Amniotic epithelial cell (primary cell): ENCODE data around the gene PLEKHA8.
A peak's percentile ranks its signal among the peaks of the same experiment; 100 is the strongest.

ENCODE experiments used
- DNase-seq: peaks from one replicate; pipeline ENCODE4 v3.0.0-alpha.2; 2010; ENCODE audit warnings: low read depth

The PLEKHA8 gene

DNA sequence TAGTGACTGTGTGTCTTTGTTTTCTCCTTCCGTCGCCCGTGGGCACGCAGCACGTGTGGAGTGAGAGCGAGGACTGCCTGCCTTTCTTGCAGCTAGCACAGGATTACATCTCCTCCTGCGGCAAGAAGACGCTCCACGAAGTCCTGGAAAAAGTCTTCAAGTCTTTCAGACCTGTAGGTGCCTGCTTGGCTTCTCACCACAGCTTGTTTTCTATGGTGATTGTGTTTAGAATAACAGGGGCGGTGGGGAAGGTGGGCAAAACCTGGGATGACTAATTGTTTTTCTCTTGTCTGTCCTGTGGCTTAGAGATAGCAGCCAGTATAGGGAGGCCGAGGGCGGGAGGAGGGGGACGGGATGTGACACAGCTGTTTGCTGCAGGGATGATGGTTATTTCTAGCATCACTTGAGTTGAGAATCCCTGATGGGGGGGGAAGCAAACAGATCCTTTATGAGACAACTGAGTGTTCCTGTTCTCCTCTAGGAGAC lies 118.0 kb downstream of the PLEKHA8 start:
- DNase-seq, result peak; percentile 40

DNA sequence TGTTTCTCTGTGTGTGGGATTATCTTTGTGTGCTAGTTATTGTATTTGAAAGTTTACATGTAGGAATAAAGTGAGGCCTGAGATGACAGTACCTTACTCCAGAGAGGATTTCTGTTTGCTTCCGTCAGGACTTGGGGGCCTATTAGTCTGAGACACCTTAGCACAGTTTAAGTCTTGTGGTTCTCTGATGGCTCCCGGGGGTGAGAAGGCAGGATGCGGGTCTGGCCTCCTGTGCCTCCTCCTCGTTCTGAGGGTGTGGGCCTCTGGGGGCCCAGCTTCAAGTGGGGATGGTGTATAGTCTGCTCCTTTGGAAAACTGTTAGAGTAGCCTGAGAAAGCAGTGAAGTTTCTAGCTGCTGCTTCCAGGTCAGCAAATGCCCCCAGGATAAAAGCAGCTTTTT lies 119.0 kb downstream of the PLEKHA8 start:
- DNase-seq, result no peak

DNA sequence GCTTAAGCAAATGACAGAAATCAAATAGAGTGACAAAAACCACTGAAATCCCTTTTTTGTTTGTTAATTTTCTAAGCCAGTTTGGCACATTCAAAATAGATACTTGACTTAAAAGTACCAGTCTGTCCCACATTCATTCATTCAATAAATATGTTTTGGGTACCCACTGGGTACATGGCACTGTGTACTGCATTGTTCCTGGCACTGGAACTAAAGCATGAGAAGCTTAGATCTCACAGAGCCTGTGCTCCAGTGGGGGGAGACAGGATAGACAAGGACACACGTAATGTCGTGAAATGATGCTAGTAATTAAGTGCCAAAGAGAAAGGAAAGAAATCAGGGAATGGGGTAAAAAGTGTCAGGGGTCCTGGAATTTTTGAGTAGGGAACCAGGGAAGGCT lies 119.6 kb downstream of the PLEKHA8 start:
- no peak for DNase-seq

DNA sequence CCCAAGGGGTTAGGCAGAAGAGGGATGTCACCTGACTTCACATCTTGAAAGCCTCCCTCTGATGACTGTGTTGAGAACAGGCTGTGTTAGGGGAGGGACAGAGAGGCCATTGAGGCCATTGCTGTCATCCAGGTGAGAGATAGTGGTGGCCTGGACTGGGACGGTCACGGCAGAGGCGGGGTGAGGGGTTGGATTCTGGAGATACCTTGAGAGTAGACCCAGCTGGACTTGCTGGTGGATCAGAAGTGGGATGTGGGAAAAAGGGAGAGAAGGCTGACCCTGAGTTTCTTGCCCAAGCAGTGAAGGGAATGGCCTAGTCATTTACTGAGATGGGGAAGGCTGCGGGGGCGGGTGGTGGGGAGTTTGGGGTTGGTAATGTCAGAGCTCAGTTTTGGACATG lies 120.2 kb downstream of the PLEKHA8 start:
- no peak for DNase-seq

DNA sequence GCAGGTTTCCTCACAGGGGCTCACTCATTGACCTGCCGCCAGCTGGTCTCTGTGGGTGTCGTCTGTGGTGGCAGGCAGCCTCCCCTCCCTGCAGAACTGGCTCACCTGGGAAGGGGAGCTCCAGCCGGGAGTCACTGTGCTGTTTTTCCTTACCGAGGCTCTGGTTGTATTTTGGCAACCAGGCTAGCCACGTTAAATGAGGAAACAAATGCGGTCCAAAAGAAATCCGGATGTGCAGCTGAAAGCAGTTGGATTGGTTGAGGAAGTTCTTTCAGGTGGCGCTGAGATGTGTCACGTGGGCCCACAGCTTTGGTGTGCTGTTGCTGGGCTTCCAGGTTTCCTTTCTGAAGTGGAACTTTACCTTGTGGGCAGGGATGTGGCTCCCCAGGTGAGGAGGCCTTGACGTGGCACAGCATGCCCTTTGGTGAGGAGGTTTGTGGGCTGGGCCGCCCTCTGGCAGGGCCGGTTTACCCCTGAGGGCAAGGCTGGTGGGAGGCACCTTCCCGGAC lies 120.8 kb downstream of the PLEKHA8 start:
- no peak for DNase-seq

DNA sequence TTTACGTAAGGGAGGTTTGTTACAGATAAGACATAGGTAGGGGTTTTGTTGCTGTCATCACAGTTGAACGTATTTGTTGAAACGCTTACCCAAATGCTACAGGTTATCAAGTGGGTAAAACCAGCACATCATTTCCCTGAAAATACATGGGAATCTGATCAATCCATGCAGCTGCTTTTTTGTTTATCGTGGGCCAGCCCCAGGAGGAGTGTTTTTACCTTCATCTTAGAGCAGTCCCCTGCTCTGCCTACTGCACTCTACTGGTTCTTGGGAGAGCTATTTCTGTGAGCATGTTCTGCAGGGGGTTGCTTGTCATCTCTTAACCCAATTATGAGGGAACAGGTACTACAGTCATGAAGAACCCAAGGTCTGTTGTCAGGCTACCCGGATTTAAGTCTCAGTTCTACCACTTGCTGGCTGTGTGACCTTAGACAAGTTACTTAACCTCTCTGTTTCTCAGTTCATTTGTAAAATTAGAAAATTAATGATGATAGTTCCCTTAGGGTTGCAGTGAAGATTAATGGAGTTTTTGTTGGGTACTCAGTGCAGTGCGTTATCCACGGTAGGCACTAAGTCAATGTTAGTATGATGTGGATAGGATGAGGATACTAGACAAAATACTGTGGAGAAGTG lies 121.5 kb downstream of the PLEKHA8 start:
- DNase-seq, result no peak

DNA sequence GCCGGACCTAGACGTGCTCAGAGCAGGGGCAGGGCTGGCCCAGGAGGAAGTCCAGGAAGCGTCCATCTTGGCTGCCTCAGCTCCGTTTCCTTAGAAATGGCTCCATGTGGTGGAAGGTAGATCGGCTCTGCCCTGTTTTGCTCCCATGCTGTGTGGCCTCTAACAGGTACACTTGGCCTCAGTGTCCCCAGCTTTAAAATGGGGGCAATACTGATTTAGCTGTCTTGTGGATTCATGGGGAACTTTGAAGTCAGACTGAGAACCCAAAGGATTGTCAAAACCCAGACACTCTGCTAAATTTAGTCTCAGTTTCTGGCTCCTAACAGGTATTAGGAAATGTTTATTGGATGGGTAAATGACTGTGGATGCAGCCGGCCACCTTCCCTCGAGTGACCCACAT lies 122.5 kb downstream of the PLEKHA8 start:
- DNase-seq, result no peak

DNA sequence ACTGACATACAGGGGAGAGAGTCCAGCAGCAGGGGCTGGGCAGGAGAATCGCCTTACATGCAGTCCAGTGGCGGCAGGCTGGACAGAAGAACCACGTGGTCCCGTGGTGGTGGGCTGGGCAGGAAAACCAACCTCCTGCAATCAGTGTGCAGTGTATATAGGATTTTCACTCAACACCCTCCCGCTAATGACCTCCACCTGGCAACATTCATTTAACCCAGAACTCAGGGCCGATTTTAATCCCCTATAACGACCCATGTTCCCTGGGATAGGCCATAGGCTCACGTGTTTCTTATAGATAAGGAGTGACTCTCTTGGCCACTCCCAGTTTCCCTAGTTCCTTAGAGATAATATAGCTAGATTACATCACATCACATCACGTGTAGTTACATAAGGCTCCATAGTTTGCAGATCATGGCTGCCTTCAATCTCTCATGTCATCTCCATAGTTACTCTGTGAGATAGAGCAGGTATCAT lies 125.9 kb downstream of the PLEKHA8 start:
- DNase-seq, result no peak

DNA sequence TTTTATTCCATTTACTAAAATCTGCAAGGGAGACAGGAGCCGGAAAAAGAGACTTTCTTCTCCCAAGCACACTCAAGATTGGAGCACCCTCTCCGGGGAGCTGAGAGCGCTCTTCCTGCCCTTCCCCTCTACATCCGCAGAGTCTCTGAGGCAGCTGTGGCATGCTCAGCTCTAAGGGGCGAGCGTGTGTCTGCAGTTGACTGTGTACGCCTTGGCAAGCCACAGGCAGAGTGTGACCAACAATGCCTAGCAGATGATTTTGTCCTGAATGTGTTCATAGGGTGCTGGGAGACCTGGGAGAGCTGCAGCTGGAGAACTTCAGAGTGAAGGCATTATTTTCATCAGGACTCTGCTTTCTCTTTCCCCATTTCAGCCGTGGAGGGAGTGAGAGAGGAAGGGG lies 127.3 kb downstream of the PLEKHA8 start:
- no peak for DNase-seq

DNA sequence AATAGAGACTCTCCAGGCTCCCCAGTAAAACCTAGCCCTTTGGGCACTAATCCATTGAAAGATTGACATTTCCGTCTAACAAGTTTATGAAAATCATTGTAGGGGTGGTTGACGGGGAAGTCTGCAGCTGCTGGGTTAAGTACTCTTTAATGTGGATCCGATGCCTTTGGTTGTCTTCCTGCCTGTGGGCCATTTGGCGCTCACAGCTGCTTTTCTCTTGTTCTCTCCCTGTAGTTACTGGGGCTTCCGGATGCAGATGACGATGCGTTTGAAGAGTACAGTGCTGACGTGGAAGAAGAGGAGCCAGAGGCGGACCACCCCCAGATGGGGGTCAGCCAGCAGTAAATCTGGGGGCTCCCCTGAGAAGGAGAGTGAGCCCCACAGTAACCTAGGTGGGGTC lies 129.0 kb downstream of the PLEKHA8 start:
- no peak for DNase-seq

DNA sequence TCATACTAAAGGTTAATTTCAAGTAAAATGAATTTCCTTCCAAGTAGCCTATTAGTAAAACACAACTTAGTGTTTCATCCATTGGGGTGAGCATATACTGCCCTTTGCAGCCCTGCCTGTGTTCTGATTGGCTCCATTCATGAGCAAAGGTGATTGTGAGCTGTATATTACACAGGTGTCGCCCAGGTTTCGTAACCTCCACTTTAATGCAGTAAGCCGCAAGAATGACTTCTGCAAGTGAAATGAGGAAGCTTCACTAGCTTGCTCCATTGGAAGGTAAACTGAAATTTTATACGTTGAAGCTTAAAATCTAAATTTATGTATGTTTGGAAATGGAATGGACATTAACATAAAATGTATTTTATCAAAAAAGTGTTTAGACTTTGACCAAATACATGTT lies 131.0 kb downstream of the PLEKHA8 start:
- DNase-seq, result no peak

DNA sequence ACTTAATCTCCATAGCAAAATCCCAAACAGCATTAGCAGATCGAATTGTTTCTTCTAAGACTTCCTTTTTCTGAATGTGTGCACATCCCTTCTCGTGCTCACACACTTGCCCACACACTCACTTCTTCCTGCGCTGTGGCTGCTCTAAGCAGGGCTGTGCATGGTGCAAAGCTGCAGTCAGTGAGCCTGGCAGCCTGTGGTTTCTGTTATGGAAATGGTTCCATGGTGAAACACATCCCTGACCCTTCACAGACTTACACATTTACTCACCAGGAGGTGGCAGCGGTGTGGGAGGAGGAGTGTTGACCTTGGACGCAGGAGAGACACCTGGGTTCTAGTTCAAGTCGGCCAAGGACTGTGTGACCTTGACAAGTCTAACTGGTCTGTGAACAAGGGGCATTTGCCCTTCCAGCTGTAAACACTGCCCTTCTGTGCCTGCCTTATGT lies 131.5 kb downstream of the PLEKHA8 start:
- peak; percentile 69 for DNase-seq

DNA sequence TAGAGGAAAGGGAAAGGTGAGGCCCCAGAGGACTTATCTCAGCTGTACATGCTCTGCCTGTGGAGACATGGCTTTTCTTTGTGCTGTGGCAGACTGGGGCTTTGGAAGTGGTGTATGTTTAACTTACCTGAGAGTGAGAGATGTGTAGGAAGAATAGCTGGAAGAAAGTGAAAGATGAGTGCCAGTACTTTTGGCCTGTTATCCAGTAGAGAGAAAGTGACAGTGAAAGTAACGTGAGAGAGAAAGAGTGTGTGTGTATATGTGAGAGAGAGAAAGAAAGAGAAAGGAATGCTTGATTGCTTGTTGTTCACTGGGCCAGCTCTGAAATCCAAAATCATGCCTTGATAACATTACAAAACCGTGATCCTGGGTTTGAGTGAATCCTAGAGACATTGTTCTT lies 132.1 kb downstream of the PLEKHA8 start:
- no peak for DNase-seq

DNA sequence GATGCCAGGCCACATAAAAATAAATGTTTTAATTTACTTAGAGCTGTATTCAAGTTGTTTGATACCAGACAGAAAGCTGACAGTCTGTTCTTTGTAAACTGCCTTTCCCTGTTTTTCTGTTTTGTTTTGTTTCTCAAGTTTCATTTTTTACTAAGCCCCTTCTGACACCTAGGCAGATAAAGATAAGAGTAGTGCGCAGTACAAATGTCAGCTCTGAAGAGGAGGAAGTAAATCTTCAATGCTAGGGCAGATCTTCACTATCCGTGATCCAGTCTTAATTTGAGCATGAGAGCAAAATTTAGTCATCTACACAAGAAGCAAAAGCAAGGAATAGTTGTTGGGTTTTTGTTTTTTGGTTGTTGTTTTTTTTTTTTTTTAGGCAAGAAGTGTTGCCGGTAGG lies 133.9 kb downstream of the PLEKHA8 start:
- peak; percentile 24 for DNase-seq

DNA sequence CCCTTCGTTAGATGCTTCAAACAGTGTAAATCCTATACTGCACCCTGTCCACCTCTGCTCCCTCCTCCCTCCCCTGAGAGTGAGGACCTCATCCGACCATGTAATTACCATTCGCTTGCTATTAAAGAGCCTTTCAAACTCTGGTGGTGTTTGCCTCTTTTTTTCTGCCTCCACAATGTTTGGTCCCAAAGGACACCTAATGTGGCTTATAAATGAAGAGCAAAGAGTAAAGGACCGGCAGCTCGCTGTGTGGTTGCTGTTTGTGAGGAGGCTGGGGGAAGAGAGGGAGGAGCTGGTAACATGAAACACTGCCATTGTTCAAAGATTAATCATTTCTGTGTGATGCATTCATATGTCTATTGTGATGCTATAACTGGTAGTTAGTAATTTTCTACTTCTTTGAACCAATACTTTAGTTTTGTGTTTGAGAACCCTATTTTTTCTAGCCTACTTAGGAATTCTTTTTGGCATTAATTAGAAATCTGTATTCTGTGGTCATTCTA lies 134.5 kb downstream of the PLEKHA8 start:
- DNase-seq, result peak; percentile 45

DNA sequence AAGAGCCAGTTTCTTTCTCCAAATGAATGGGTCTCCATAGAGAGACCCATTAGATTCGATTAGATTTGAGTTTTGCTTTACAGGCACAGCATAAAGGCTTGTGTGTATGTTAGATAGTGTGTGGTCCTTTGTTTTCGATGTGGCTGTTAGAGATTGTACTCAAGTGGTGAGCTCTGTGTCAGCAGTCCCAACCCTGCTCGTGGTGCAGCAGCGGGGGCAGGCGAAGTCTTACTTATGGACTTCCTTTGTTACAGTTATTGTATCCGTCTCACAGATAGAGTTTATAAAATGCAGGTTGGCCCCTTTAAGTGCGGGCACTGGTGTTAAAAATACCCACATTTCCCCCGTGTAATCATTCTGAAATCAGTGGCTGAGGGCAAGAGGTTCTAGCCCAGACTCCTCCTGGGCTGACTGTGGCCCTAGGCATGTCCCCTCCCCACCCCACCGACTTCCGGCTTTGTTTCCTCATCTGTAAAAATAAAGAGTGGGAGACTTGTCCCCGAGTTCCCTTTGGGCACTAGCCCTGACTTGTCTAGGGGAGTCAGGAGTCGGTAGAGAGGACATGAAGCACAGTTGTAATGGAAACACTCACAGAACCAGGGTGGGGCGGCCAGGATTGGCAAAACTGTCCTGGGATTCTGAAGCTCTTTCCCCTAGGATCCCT lies 135.2 kb downstream of the PLEKHA8 start:
- no peak for DNase-seq

DNA sequence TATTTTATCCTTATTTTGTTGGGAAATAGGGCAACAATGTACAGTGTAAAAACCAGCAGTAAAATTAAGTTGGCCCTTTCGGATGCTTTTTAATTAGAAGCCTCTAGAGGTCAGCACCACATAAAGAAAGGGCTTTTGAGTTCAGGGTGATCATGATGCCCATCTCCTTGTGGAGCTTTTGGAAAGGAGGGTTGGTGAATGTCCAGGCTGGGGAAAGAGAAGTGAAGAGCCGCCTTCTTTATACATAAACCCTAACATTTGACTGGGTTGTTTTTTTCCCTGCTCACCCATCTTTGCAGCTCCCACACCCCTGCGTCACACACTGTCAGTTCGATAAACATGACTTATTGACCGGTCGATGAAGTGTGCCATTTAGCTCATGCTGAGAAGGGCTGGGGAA lies 136.4 kb downstream of the PLEKHA8 start:
- DNase-seq, result peak; percentile 57

DNA sequence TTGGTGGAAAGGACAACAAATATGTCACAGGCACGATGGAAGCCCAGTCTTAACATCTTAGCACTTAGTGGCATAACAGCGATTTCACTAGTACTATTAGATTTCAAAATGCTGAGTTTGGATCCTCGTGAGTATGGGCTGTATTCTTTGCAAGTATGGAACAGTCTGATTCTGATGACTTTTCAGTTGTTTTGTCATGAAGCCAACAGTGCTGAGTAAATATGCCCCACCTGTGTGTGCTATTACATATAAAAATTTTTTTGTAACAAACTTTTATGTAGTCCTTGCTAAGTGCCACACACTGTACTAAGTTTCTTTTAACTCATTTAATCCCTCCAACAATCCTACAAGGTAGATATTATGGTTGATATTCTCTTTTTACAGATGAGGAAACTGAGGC lies 137.4 kb downstream of the PLEKHA8 start:
- DNase-seq, result no peak

DNA sequence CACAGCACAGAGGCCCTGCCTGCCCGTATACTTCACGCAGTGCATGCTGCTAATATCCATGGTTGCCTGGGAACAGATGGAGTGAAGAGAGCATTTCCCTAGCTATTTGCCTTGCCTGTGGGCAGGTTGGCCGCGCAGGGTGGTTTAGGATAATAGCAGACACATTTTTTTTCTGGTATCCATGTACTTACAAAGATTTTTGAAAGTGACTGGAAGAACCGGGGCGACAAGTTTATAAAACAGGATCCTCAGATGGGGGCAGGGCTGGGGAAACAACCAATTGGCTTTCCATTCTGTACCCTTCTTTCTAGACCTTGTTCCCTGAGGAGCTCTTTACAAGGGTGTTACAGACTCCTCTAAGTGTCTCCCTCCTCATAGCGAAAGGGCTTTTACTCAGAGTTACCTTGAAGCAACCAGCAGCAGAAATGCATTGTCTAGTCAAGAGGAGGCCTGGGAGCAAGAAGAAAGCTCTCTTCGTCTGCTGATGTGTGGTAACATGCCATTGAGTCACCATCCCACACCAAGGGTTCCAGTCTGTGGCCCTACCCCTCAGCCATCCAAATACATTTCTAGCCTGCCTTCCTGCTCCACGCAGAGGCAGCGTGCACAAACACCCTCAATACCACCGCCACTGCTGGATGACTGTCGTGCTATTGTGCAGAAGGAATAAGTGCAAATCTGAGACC lies 138.1 kb downstream of the PLEKHA8 start:
- no peak for DNase-seq

DNA sequence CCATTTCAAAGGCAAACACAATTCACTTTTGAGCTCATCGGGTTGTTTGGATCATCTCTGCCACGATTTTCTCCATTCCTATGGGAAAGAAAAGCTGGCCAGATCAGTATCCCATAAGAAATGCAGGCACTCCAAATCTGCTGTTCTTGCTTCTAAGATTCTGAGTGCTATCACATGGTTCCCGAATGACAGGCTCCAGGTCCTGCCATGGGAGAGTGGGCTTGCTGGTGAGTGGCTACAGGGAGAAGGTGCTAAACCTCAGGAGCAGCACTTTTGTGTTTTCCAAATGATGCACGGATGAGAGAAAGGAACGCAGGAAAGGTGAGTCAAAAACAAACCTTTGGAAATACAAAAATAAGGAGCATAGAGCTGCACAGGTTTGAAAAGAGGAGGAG lies 138.6 kb downstream of the PLEKHA8 start:
- no peak for DNase-seq

DNA sequence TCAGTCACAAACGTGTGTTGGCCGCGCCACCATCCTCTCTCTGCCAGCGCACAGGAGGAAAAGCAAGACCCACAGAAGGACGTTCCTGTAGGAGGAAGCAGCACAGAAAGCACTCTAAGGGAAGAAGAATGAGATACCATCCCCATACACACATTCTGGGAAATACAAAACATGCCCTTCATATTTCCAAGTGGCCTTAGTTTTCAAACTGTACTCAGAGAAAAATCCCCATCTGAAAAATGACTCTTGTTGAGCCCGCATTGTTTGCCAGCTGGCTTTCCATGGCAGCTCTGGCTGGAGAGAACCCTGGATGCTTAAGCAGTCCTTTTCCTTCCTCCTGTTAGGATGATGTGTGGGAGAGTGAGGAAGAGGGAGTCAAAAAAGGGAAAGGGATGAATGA lies 139.7 kb downstream of the PLEKHA8 start:
- no peak for DNase-seq

DNA sequence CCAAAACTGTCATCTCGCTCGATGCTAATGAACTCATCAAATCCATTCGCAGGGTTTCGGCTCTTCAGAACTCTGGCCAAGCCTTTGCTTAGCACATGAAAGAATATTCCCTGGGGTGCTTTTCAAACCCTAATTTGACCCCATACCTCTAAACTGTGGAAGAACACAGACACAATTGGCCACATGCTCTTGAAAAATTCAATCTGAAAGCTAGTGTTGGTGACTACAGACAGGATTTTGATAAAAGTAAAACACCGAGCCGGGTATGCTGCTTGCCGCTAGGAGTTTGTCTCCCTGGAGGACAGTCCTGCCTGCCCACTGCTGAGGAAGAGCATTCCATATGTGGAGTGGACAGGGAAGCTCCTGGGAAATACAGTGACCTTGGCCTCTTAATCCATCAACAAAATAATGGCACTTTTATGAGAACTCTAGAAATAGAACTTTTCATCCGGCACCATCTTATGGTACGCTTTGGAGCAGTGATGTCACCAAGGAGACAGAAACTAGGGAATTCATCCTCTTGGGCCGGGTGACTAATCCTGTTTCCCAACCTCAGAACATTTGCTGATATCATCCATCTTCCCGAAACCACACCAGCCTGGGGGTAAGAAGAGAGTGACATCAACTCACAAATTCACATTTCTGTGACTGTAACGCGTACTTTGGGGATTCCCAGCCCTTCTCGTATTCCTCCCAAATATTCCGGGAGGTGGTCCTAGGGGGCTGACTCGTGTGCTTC lies 140.8 kb downstream of the PLEKHA8 start:
- DNase-seq, result peak; percentile 90
